IPS DF 6.9 (cell line): ENCODE measurements around the gene AXIN2.

Source experiments
- DNase-seq: peaks from one replicate; pipeline ENCODE4 v3.0.0-alpha.2; 2013; ENCODE audit warnings: low read depth, low spot score
- H3K27ac ChIP-seq: one replicate; pipeline ENCODE4 v1.5.1; 2013; ENCODE audit warnings: low read length, control low read depth
- H3K27me3 ChIP-seq: 2 replicates; pipeline ENCODE4 v1.6.1; 2013; ENCODE audit warnings: mild to moderate bottlenecking, low read length; ENCODE audit not compliant: control insufficient read depth, insufficient read depth
- H3K36me3 ChIP-seq: 2 replicates; pipeline ENCODE4 v1.6.1; 2013; ENCODE audit warnings: low read length; ENCODE audit not compliant: control insufficient read depth, insufficient read depth
- H3K4me1 ChIP-seq: 2 replicates; pipeline ENCODE4 v1.6.1; 2013; ENCODE audit warnings: low read length; ENCODE audit not compliant: control insufficient read depth, insufficient read depth
- H3K4me3 ChIP-seq: 2 replicates; pipeline ENCODE4 v1.5.1; 2013; ENCODE audit warnings: mild to moderate bottlenecking, low read length
- H3K9me3 ChIP-seq: 2 replicates; pipeline ENCODE4 v1.6.1; 2013; ENCODE audit warnings: low read length, inconsistent platforms; ENCODE audit not compliant: control insufficient read depth, insufficient read depth
- WGBS: extraction: QIAGEN DNeasy Blood & Tissue Kit; methylation state at CpG from one replicate; pipeline ENCODE4 v1.1.7; 2013; ENCODE audit warnings: mixed read lengths, missing lambda C conversion rate; ENCODE audit not compliant: insufficient read length, insufficient coverage; 5-methylcytosine and 5-hydroxymethylcytosine counted together

Gene AXIN2

DNA sequence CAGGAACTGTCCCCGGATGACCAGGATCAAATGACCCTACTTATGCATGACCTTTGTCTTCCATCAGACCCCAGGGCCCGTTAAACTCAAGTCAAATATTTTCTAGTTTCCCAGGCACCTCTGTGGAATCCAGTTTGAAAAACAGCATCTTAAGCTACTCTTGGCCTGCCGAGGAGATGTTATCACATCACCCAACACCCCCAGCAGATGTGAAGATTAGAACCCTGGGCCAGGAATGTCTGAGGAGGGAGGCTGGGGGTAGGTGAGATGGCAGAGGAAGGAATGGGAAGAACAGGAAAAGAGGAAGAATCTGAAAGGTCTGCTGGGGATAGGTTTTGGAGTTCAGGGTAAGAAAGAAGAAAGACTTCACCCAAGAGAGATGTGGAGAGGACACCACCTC, 79.2 kb downstream of the AXIN2 start:
- Histone ChIP-seq H3K9me3 (no peaks in the 10 kb centered on the region), H3K4me1 (no peaks in the 10 kb centered on the region), H3K36me3 (no peaks in the 10 kb centered on the region), H3K27me3 (no peaks in the 10 kb centered on the region), H3K4me3 (no peak overlapping the region), H3K27ac (no peak overlapping the region)
- DNase-seq: no peak
- no CpG with 5 or more reads among the region's 3 CpGs for WGBS

DNA sequence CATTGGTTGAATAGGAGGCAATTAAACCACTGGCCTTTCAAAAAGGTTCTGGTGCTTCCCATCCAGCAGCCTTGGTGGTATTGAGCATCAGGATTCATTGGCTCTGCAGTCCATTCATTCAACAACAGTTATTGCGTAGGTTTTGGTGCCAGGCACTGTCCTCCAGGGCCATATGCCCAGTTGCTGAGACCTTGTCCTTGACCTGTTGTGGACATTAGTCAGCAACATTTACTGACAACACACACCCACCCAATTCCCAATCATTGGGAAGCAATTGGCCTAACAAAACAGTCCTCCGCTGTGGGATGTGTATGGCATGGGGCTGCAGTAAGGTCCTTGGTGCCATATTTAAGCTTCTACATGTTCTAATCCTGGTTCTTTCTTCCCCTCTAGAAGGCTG, 82.2 kb downstream of the AXIN2 start:
- no peaks in the 10 kb centered on the region for H3K36me3 ChIP-seq
- no peaks in the 10 kb centered on the region for H3K4me1 ChIP-seq
- no peak overlapping the region for H3K27ac ChIP-seq
- no peaks in the 10 kb centered on the region for H3K9me3 ChIP-seq
- no peaks in the 10 kb centered on the region for H3K27me3 ChIP-seq
- no CpG with 5 or more reads among the region's 2 CpGs for WGBS
- DNase-seq: no peak
- no peak overlapping the region for H3K4me3 ChIP-seq
